ENCODE measurements around the gene TAOK3. TPM values are rescaled to one million over a fixed set of nuclear protein-coding genes. Genes with fewer than 3 reads are reported as not detected.

TAOK3 gene
- polyA plus RNA-seq, 1 experiment: 56.4 TPM

- Histone ChIP-seq H3K27ac (ENCODE audit: low read depth, low read length) (no peak overlapping the region), H3K9me3 (ENCODE audit: control insufficient read depth, insufficient read depth, low read length) (no peaks in the 10 kb centered on the region), H3K4me3 (ENCODE audit: low read depth, low read length) (no peak overlapping the region), H3K27me3 (ENCODE audit: control insufficient read depth, insufficient read depth, low read length) (no peaks in the 10 kb centered on the region)
- POLR2A ChIA-PET: no interaction called here
- TF ChIP-seq, protein P1, sequence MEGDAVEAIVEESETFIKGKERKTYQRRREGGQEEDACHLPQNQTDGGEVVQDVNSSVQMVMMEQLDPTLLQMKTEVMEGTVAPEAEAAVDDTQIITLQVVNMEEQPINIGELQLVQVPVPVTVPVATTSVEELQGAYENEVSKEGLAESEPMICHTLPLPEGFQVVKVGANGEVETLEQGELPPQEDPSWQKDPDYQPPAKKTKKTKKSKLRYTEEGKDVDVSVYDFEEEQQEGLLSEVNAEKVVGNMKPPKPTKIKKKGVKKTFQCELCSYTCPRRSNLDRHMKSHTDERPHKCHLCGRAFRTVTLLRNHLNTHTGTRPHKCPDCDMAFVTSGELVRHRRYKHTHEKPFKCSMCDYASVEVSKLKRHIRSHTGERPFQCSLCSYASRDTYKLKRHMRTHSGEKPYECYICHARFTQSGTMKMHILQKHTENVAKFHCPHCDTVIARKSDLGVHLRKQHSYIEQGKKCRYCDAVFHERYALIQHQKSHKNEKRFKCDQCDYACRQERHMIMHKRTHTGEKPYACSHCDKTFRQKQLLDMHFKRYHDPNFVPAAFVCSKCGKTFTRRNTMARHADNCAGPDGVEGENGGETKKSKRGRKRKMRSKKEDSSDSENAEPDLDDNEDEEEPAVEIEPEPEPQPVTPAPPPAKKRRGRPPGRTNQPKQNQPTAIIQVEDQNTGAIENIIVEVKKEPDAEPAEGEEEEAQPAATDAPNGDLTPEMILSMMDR (IDR thresholded peaks at IDR 0.05; ENCODE audit: low read depth, low read length): no peak
- CTCF ChIA-PET: no interaction called here
- no peak for DNase-seq (ENCODE audit: low read depth, low spot score)
Observed at GRCh38 chr12:118302053-118302452, 70.7 kb downstream of the TAOK3 start.

DNA sequence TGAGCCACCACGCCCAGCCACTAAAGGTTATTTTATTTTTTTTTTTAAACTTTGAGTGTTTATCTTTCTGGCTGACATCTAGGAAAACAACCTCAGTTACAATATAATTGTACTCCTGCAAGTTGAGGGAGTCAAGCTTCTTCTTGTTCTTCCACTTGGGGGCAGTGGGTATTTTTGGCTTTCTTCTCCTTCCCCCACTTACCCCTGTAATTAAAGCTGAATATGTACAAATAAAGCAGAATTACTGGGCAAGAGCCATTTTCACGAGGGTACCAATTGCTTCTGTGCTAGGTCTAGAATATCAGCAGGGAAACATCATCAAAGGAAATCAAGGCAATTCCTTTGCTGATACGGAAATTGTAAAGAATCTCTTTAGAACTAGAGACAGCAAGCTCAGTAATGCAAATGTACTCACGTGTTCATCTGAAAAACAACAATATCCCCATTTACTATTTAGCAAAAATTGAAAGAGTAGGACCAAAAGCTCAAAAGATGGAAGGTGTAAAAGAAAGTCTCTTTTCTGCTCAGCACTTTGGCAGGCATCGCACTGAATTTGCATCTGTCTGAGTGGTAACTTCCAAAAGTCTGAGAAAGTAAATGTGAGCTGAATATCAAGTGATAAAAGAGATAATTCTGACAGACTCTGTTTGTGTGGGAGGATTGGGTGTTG lies 72.8 kb downstream of the TAOK3 start:
- no peak for DNase-seq (ENCODE audit: low read depth, low spot score)
- Histone ChIP-seq H3K9me3 (ENCODE audit: control insufficient read depth, insufficient read depth, low read length) (no peaks in the 10 kb centered on the region), H3K27me3 (ENCODE audit: control insufficient read depth, insufficient read depth, low read length) (no peaks in the 10 kb centered on the region), H3K27ac (ENCODE audit: low read depth, low read length) (no peak overlapping the region), H3K4me3 (ENCODE audit: low read depth, low read length) (no peak overlapping the region)
- POLR2A ChIA-PET: no interaction called here
- TF ChIP-seq, protein P1 (IDR thresholded peaks at IDR 0.05; ENCODE audit: low read depth, low read length): peak; percentile 15; the same call in 1 of the 2 replicates
- CTCF ChIA-PET: interaction anchor here (4.1 kb wide), 1 partner anchor 77 kb away, joined by 40 read pairs; the partner anchor contains the start of gene SUDS3

DNA sequence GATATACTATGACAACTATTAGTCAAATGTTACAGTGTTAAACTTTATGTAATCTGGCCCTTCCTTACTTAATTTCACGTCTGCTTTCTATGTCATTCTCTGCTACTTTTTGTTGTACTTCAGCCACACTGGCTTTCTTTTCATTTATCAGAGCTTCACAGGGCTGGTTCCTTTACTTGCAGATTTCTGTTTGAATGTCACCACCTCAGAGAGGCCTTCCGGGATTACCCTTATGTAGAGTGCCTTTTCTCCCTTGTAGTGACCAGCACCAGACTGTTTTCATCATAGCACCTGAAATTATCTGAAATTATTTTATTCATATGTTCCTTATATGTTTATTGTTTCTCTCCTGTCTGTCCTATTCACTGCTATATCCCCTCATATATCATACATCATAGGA lies 75.4 kb downstream of the TAOK3 start:
- DNase-seq (ENCODE audit: low read depth, low spot score): no peak
- POLR2A ChIA-PET: no interaction called here
- Histone ChIP-seq H3K27me3 (ENCODE audit: control insufficient read depth, insufficient read depth, low read length) (no peaks in the 10 kb centered on the region), H3K27ac (ENCODE audit: low read depth, low read length) (no peak overlapping the region), H3K4me3 (ENCODE audit: low read depth, low read length) (no peak overlapping the region), H3K9me3 (ENCODE audit: control insufficient read depth, insufficient read depth, low read length) (no peaks in the 10 kb centered on the region)
- CTCF ChIA-PET: no interaction called here
- TF ChIP-seq, protein P1 (IDR thresholded peaks at IDR 0.05; ENCODE audit: low read depth, low read length): no peak

GRCh38 chr12:118292836-118293235 lies 79.9 kb downstream of the TAOK3 start:
- Histone ChIP-seq H3K27me3 (ENCODE audit: control insufficient read depth, insufficient read depth, low read length) (no peaks in the 10 kb centered on the region), H3K4me3 (ENCODE audit: low read depth, low read length) (no peak overlapping the region), H3K9me3 (ENCODE audit: control insufficient read depth, insufficient read depth, low read length) (no peaks in the 10 kb centered on the region), H3K27ac (ENCODE audit: low read depth, low read length) (no peak overlapping the region)
- ChIA-PET CTCF (interaction anchor here (1.0 kb wide), 1 partner anchor 83 kb away, joined by 6 read pairs; no protein-coding TSS in a partner anchor), POLR2A (no interaction called here)
- TF ChIP-seq, protein P1 (IDR thresholded peaks at IDR 0.05; ENCODE audit: low read depth, low read length): no peak
- DNase-seq (ENCODE audit: low read depth, low spot score): no peak

DNA sequence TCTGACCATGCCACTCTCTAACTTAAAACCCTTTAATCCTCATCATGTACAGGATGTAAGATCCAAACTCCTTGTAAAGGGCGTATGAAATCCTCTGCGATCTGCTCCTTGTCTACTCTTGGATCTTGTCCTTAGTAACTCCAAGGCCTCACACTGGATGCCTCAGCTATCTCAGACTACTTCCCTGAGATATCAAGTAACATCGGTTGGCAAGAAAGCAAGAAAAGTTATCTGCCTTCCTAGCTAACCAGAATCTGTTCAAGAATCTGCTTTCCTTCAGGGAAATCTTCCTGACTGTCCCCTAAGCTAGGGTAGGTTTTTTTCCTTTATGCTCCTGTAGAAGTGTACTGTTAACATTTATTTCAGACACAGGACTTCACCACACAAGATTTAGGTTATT lies 82.6 kb downstream of the TAOK3 start:
- CTCF ChIA-PET: interaction anchor here (0.6 to 2.0 kb wide), 4 partner anchors 86 to 109 kb away, joined by 3 to 9 read pairs (median 6); partner anchors contain the start of gene SUDS3
- TF ChIP-seq, protein P1 (IDR thresholded peaks at IDR 0.05; ENCODE audit: low read depth, low read length): no peak
- no peaks in the 10 kb centered on the region for H3K9me3 ChIP-seq (ENCODE audit: control insufficient read depth, insufficient read depth, low read length)
- POLR2A ChIA-PET: interaction anchor here (0.6 to 1.1 kb wide), 4 partner anchors 15 to 1317 kb away, joined by 4 to 7 read pairs (median 6); no protein-coding TSS in a partner anchor
- no peaks in the 10 kb centered on the region for H3K27me3 ChIP-seq (ENCODE audit: control insufficient read depth, insufficient read depth, low read length)
- peak; percentile 36 for DNase-seq (ENCODE audit: low read depth, low spot score)
- no peak overlapping the region for H3K4me3 ChIP-seq (ENCODE audit: low read depth, low read length)
- peak overlapping the region; percentile 25 for H3K27ac ChIP-seq (ENCODE audit: low read depth, low read length)
